ENCODE data around the gene LRRC66. TPM values are rescaled to one million over a fixed set of nuclear protein-coding genes. Genes with fewer than 3 reads are reported as not detected.

LRRC66 gene
- 0.27 TPM in 2 replicates for total RNA-seq

GRCh38 chr4:52019936-52020657, at the start of gene LRRC66:
Gene LRRC66, minus strand, starts transcription at chr4:52020363. Its CDS starts 2,750 bp downstream, at chr4:52017613.
- intact Hi-C loops (cut with micrococcal nuclease) = no loop called here

- intact Hi-C loops (cut with micrococcal nuclease) = no loop called here
These were observed 49.4 kb upstream of the LRRC66 start for GRCh38 chr4:52069571-52069970.

- intact Hi-C loops (cut with micrococcal nuclease) = no loop called here
These were observed 39.2 kb upstream of the LRRC66 start for GRCh38 chr4:52059372-52059771.

GRCh38 chr4:52058275-52058674, 38.1 kb upstream of the LRRC66 start:
- intact Hi-C loops (cut with micrococcal nuclease) = no loop called here

- intact Hi-C loops (cut with micrococcal nuclease) = no loop called here
These were observed 37.0 kb upstream of the LRRC66 start for GRCh38 chr4:52057196-52057595.

GRCh38 chr4:52054254-52054653, 34.1 kb upstream of the LRRC66 start:
- intact Hi-C loops (cut with micrococcal nuclease) = no loop called here

- intact Hi-C loops (cut with micrococcal nuclease) = no loop called here
These were observed 32.3 kb upstream of the LRRC66 start for GRCh38 chr4:52052475-52052780.

GRCh38 chr4:52051615-52052474, 31.7 kb upstream of the LRRC66 start:
- intact Hi-C loops (cut with micrococcal nuclease) = no loop called here

GRCh38 chr4:52051213-52051614, 31.1 kb upstream of the LRRC66 start, which contains the start of gene SPATA18:
Gene SPATA18, plus strand, starts transcription at chr4:52051304. Its CDS starts 401 bp downstream, at chr4:52051705.
- intact Hi-C loops (cut with micrococcal nuclease) = no loop called here

- intact Hi-C loops (cut with micrococcal nuclease) = no loop called here
These were observed 29.1 kb upstream of the LRRC66 start for GRCh38 chr4:52049266-52049665.

GRCh38 chr4:52045028-52045427, 24.9 kb upstream of the LRRC66 start:
- intact Hi-C loops (cut with micrococcal nuclease) = no loop called here

- intact Hi-C loops (cut with micrococcal nuclease) = loop anchor here (1.0 to 10.0 kb wide), 4 partner anchors 196 to 1339 kb away; partner anchors contain the start of genes FIP1L1 and USP46
These were observed 18.1 kb upstream of the LRRC66 start, which contains the start of gene SGCB for GRCh38 chr4:52038103-52038912. Gene SGCB, minus strand, starts transcription at chr4:52038299. Its CDS starts 40 bp downstream, at chr4:52038259.

GRCh38 chr4:52037689-52038102, 17.5 kb upstream of the LRRC66 start:
- intact Hi-C loops (cut with micrococcal nuclease) = loop anchor here (1.0 to 10.0 kb wide), 4 partner anchors 195 to 1340 kb away; partner anchors contain the start of genes FIP1L1 and USP46

GRCh38 chr4:52036886-52037530, 16.8 kb upstream of the LRRC66 start:
- intact Hi-C loops (cut with micrococcal nuclease) = loop anchor here (1.0 to 10.0 kb wide), 3 partner anchors 11 to 1340 kb away; partner anchors contain the start of genes FIP1L1 and USP46

- intact Hi-C loops (cut with micrococcal nuclease) = loop anchor here (5.0 to 10.0 kb wide), 2 partner anchors 620 to 1342 kb away; partner anchors contain the start of genes FIP1L1 and USP46
These were observed 15.0 kb upstream of the LRRC66 start for GRCh38 chr4:52035190-52035589.

- intact Hi-C loops (cut with micrococcal nuclease) = loop anchor here (10.0 kb wide), 1 partner anchor 623 kb away; the partner anchor contains the start of gene USP46
These were observed 11.8 kb upstream of the LRRC66 start for GRCh38 chr4:52032005-52032404.

- intact Hi-C loops (cut with micrococcal nuclease) = no loop called here
These were observed 8.8 kb upstream of the LRRC66 start for GRCh38 chr4:52028970-52029369.

- intact Hi-C loops (cut with micrococcal nuclease) = no loop called here
These were observed 2.3 kb downstream of the LRRC66 start for GRCh38 chr4:52017814-52018213.

- intact Hi-C loops (cut with micrococcal nuclease) = no loop called here
These were observed 3.2 kb downstream of the LRRC66 start for GRCh38 chr4:52016981-52017380.

GRCh38 chr4:52015366-52015765, 4.8 kb downstream of the LRRC66 start:
- intact Hi-C loops (cut with micrococcal nuclease) = no loop called here
